ENCODE data around the gene SLC38A1.

SLC38A1 gene

DNA sequence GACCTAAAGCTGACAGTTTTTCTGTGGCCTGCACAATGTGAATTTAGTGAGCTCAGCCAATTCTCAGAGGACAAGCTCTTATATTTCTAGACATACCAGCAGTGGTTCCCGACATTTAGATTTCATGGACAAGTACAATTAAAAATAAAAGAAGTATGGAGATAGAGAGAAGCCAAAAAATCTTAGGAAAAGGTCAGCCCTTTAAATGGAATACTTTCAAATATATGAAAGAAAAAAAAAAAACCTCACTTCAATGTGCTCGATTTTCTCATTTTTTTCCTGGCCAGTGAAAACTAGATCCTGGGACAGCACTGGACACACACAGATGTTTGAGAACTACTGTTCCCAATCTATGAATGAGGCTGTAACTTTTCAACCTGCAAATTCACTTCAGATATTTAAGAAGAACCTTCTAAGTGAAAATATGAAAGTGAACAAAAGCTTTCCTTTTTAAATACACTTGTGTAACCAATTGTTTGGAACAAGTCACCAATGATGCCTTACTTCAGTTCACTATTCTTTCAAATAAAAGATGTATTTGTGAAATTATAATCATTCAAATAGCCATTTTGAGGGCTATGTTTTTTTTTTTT, 109.4 kb downstream of the SLC38A1 start:
- DNase-seq (ENCODE audit: low read depth), result no peak
- TF ChIP-seq, protein P1, sequence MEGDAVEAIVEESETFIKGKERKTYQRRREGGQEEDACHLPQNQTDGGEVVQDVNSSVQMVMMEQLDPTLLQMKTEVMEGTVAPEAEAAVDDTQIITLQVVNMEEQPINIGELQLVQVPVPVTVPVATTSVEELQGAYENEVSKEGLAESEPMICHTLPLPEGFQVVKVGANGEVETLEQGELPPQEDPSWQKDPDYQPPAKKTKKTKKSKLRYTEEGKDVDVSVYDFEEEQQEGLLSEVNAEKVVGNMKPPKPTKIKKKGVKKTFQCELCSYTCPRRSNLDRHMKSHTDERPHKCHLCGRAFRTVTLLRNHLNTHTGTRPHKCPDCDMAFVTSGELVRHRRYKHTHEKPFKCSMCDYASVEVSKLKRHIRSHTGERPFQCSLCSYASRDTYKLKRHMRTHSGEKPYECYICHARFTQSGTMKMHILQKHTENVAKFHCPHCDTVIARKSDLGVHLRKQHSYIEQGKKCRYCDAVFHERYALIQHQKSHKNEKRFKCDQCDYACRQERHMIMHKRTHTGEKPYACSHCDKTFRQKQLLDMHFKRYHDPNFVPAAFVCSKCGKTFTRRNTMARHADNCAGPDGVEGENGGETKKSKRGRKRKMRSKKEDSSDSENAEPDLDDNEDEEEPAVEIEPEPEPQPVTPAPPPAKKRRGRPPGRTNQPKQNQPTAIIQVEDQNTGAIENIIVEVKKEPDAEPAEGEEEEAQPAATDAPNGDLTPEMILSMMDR (IDR thresholded peaks at IDR 0.05; ENCODE audit: low read depth, low read length, missing control alignments), result no peak
- no peak overlapping the region for H3K4me3 ChIP-seq (ENCODE audit: low read depth, low read length)

DNA sequence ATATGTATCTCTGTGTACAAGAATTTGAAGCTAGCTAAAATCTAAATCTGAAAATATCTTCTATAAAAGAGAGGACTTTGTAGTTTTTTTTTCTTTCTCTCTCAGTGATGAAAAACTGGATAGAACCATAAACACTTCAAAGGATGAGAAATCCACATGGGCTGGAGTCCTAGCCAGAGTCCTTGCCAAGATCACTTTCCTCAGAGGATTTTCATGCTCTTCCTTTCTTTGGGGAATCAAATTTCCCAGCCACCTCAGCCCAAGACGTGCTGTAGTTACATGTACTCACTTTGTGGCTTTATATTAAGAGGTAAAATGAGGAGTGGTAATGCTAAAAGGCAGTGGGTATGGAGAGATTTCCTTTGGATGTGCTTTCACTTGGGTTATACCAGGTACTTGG, 110.3 kb downstream of the SLC38A1 start:
- TF ChIP-seq, protein P1 (IDR thresholded peaks at IDR 0.05; ENCODE audit: low read depth, low read length, missing control alignments), result no peak
- no peak overlapping the region for H3K4me3 ChIP-seq (ENCODE audit: low read depth, low read length)
- DNase-seq (ENCODE audit: low read depth), result no peak

DNA sequence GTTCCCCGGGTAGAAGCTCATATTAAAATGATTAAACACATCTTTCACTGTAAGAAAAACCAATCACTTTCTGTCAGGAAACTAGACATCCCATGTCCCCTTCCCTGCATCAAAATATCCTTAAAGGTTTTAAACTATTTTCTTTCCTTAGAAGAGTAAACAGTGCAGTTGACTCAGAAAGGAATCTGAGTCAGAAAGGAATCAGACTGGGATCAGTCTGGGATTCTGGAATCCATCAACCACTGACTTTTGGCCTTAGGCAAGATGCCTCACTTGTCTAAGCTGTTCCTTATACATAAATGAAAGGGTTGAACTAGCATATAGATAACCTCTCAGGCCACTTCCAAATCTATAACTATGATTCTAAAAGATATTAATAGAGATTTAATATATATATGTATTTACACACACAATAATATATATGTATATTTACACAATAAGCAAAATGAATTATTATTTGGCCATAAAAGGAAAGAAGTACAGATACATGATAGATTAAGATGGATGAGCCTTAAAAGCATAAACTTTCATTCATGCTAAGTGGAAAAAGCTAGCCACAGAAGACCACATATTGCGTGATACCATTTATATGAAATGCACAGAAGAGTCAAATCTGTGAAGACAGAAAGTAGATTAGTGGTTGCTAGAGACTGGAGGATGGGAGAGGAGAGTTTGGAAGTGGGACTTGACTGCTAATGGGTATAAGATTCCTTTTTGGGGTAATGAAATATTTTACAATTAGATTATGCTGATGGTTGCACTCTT, 114.4 kb downstream of the SLC38A1 start:
- H3K4me3 ChIP-seq (ENCODE audit: low read depth, low read length), result no peak overlapping the region
- DNase-seq (ENCODE audit: low read depth), result no peak
- TF ChIP-seq, protein P1 (IDR thresholded peaks at IDR 0.05; ENCODE audit: low read depth, low read length, missing control alignments), result no peak

GRCh38 chr12:46153268-46153872, 115.5 kb downstream of the SLC38A1 start:
- TF ChIP-seq, protein P1 (IDR thresholded peaks at IDR 0.05; ENCODE audit: low read depth, low read length, missing control alignments), result peak; percentile 51
- DNase-seq (ENCODE audit: low read depth), result no peak
- no peak overlapping the region for H3K4me3 ChIP-seq (ENCODE audit: low read depth, low read length)

GRCh38 chr12:46152456-46152855, 116.4 kb downstream of the SLC38A1 start:
- no peak for DNase-seq (ENCODE audit: low read depth)
- H3K4me3 ChIP-seq (ENCODE audit: low read depth, low read length), result no peak overlapping the region
- TF ChIP-seq, protein P1 (IDR thresholded peaks at IDR 0.05; ENCODE audit: low read depth, low read length, missing control alignments), result no peak

- no peak for DNase-seq (ENCODE audit: low read depth)
- TF ChIP-seq, protein P1 (IDR thresholded peaks at IDR 0.05; ENCODE audit: low read depth, low read length, missing control alignments), result no peak
- H3K4me3 ChIP-seq (ENCODE audit: low read depth, low read length), result no peak overlapping the region
These were observed 118.1 kb downstream of the SLC38A1 start for GRCh38 chr12:46150735-46151134.

All from GM12864 (cell line).